VCaP (cell line): ENCODE data around the gene PPOX.
A peak's percentile ranks its signal among the peaks of the same experiment; 100 is the strongest.

Source experiments
- H3K27ac ChIP-seq: fragments of 450-650 bp; 2 replicates; pipeline ENCODE4 v1.5.1; 2017
- TF ChIP-seq, protein P1 (sequence below): fragments of 450-650 bp; conservative IDR thresholded peaks from 2 replicates; pipeline ENCODE4 v1.5.1; 2017; ENCODE audit warnings: mild to moderate bottlenecking, moderate library complexity

The PPOX gene

GRCh38 chr1:161165742-161166668, at the start of gene PPOX:
PPOX (plus strand) TSS chr1:161166426; CDS start chr1:161166848, 422 bp downstream.
- peak within 1 kb of the TSS; percentile 79 for H3K27ac ChIP-seq
- TF ChIP-seq, protein P1, sequence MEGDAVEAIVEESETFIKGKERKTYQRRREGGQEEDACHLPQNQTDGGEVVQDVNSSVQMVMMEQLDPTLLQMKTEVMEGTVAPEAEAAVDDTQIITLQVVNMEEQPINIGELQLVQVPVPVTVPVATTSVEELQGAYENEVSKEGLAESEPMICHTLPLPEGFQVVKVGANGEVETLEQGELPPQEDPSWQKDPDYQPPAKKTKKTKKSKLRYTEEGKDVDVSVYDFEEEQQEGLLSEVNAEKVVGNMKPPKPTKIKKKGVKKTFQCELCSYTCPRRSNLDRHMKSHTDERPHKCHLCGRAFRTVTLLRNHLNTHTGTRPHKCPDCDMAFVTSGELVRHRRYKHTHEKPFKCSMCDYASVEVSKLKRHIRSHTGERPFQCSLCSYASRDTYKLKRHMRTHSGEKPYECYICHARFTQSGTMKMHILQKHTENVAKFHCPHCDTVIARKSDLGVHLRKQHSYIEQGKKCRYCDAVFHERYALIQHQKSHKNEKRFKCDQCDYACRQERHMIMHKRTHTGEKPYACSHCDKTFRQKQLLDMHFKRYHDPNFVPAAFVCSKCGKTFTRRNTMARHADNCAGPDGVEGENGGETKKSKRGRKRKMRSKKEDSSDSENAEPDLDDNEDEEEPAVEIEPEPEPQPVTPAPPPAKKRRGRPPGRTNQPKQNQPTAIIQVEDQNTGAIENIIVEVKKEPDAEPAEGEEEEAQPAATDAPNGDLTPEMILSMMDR = peak; percentile 38

- TF ChIP-seq, protein P1 = no peak
- H3K27ac ChIP-seq = peak within 1 kb of the TSS; percentile 87
These were observed 48.3 kb upstream of the PPOX start, which contains the start of the genes NIT1 and PFDN2 for GRCh38 chr1:161117759-161118581. NIT1 (plus strand) TSS chr1:161118105; CDS start chr1:161118177, 72 bp downstream. PFDN2 (minus strand) TSS chr1:161118037; CDS start chr1:161118026, 11 bp downstream.

DNA sequence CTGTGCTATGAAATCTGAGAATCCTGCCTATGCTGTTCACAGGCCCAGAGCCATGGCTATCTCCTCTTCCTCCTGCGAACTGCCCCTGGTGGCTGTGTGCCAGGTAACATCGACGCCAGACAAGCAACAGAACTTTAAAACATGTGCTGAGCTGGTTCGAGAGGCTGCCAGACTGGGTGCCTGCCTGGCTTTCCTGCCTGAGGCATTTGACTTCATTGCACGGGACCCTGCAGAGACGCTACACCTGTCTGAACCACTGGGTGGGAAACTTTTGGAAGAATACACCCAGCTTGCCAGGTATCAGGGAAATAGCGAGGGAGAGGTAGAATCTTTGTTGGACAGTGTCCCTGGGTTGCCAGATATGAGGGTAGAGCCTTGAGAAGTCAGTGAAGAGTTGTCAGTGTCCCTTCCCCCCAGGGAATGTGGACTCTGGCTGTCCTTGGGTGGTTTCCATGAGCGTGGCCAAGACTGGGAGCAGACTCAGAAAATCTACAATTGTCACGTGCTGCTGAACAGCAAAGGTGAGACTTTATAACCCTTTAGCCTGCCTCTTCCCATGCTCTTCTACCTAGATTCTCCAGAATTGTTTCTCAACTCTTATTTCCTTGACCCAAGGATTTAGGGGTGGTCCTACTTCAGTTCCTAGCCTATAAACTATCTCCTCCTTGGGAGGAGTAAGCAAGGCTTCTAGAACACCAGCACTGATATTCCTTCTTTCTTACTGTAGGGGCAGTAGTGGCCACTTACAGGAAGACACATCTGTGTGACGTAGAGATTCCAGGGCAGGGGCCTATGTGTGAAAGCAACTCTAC, 46.9 kb upstream of the PPOX start:
- TF ChIP-seq, protein P1 = peak; percentile 48
- H3K27ac ChIP-seq = peak overlapping the region; percentile 87

GRCh38 chr1:161121042-161121650, 45.1 kb upstream of the PPOX start:
- H3K27ac ChIP-seq = no peak overlapping the region

DNA sequence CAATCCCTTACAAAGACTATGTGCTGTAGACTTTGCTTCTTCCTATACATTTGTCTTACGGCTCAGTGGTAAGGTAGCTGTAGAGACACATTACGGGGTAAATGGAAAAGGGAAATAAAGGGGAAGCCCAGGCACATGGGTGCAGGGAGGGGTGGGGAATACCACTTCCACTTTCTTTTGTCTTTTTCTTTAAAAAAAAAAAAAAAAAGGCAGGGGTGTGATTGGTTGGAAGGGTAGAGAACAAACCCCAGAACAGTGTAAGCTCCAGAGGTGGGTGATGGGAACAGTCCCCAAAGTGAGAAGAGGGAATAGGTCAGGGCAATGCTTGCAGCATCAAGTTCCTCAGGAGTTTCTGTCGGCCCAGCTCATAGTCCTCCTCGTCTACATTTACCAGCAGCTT, 44.4 kb upstream of the PPOX start:
- TF ChIP-seq, protein P1 = no peak
- no peak overlapping the region for H3K27ac ChIP-seq

More at GRCh38 chr1:161121042-161121650, 45.1 kb upstream of the PPOX start:
- TF ChIP-seq, protein P1 = no peak

DNA sequence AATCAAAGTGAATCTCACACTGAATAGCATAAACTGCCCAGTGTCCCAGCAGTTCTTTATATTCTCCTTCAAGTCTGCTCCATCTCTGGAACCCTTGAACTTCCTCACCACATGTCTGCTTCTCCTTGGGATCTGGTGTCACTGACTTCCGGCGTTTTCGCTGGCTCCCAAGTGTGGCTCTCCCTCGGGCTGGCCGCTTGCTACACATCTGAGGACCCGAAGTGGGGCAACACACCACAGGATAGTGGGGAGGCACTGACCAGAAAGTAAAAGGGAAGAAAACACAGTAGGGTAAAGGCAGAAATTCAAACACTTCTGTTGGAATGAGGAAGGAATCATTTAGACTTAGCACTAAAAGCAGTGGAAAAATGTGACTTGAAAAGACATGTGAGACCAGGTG, 43.3 kb upstream of the PPOX start:
- no peak overlapping the region for H3K27ac ChIP-seq
- TF ChIP-seq, protein P1 = no peak
